GM21526 (cell line): ENCODE measurements around the gene GLTP.

Experiments
- ATAC-seq: cut with Tn5 transposase; IDR thresholded peaks from one replicate; pipeline ENCODE4 v1.9.1; 2021; ENCODE audit warnings: moderate library complexity; ENCODE audit not compliant: unreplicated experiment, low FRiP score

GLTP gene

DNA sequence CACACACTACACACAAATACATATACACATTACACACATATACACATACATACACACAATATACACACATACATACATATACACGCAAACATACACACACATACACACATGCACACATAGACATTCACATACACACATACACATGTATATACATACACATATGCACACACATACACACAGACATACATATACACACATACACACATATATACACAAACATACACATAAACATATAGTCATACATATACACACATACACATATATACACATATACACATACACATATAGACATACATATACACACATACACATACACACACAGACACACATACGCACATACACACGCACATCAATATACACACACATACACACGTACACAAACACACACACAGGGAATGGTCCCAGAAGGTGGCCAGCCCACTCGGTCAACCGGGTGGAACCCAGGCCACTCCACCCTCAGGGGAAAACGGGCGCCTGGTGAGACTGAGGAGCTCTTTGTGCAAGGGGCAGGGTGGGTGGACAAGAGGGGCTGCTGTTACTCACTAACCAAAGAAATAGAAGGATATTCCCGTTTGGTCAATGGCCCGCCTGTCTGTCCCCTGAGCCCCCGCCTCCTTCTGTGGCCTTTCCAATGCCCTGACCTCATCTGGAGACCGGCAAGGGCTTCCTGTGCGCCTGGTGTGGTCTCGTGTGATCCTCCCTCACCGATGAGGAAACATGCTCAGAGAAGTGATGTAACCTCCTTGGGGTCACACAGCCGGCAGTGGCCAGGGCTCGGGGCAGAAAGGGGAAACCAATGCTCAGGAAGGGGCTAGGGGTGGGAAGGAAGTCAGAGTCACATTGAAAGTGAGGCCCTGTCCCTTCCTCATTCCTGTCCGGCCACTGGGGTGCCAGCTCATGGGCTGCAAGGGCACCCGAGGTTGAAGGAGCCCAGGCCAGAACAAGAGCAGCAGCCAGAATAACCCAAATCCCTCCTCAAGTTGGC, 52.5 kb downstream of the GLTP start:
- no peak for ATAC-seq

DNA sequence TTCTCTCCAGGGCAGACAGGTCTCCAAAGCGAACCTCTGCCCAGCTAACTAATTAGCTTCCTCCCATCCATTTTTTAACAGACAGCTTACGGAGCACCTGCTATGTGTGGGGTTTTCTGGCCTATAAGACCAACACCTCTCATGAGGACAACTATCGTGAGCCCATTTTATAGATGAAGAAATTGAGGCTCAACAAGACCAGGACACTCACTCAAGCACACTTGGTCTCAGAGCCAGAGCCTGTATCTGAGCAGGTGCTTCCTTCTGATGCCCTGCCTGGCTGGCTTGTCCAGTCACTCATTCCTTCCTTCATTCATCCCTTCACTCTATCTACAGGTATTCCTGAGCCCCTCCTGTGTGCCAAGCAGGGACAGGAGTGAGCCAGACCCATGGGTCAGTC, 53.3 kb downstream of the GLTP start:
- ATAC-seq: no peak

DNA sequence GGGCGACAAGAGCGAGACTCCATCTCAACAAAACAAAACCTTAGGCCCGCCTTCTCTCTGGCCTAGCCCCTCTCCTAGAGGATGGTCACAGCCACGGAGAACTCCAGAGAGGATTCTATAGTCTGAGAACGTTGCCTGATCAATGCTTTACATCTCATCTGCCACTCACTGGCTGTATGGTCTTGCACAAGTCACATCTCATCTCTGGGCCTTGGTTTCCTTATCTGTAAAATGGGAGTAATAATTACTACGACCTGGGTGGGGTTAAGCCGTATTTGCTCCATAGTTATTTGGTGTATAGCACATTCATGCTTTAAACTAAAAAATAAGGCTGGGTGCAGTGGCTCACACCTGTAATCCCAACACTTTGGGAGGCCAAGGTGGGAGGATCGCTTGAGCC, 55.6 kb downstream of the GLTP start:
- ATAC-seq: no peak

DNA sequence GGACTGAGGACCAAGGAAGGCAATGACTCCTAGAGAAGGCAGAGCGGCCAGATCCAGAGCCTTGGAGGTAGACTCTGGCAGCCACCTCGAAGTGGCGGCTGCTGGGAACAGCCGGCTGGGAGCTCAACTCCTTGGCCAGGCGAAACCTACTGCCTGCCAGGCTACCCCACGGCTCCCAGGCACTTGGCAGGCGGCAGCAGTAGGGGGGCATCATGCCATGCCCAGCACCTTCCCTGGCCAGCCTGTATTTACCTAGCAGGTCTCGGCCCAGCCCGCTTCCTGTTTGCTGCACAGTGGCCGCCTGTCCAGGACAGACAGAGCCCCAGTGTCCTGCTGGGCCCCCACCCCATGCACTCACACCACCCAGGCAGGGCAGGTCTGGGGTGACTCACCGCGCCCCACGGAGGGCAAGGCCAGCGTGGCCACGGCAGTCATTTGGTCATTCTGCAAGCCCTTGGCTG, 57.4 kb downstream of the GLTP start:
- no peak for ATAC-seq

DNA sequence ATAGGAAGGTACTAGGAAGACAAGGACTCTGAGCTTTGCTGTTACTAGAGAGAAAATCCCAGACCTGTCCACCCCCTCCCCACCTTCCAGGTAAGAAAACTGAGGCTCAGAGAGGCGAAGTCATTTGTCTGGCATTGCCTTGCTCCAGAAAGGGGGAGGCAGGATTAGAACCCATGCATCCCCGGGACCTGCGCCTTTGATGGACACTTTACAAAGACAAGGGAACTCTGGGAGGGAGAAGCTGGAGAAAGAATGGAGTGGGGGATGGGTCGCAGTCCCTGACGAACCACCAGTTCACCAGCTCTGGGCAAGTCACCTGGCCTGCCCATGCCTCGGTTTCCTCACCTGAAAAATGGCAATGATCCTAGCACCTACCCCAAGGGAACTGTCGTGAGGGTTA, 57.9 kb downstream of the GLTP start:
- no peak for ATAC-seq

DNA sequence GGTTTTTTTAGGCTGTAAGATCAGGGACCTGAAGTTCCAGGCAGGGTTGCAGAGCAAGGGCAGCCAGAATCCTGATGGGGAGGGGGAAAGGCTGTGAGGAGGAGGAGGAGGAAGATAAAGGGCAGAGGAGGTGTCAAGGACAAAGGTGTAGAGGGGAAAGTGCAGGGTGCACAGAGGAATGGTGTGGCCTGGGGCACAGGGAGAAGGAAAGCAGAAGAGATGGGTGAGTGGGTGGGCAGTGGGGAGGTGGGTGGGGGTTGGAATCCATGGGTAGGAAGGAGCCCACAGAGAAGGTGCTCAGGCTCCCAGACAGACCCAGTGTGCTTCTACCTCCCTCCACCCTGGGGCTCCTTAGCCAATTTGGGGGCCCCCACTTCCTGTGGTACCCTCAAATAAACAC, 58.4 kb downstream of the GLTP start:
- ATAC-seq: no peak

DNA sequence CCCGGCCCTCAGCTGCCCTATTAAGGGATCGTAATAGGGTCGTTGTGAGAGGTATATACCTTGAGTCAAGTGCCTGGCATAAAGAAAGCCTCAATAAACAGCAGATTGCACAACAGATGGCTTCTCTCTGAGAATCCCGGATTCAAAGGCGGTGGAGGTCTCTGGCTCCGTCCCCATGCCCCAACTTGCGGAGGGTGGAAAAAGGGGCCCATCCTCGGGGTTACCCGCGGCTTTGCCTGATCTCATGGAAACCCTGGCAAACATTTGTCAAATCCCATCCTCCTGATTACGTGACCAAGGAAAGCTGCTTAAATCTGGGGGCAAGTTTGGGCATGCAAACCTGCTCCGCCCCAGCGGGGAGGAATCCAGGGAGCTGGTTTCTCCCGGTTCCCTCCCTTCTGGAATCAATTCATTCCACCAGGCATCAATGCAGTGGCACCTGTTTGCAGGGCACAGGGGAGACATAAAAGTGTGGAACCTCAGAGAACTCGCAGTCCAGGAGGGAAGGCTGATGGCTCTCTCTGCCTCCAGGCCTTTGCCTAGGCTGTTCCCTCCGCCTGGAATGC, 59.4 kb downstream of the GLTP start:
- no peak for ATAC-seq

DNA sequence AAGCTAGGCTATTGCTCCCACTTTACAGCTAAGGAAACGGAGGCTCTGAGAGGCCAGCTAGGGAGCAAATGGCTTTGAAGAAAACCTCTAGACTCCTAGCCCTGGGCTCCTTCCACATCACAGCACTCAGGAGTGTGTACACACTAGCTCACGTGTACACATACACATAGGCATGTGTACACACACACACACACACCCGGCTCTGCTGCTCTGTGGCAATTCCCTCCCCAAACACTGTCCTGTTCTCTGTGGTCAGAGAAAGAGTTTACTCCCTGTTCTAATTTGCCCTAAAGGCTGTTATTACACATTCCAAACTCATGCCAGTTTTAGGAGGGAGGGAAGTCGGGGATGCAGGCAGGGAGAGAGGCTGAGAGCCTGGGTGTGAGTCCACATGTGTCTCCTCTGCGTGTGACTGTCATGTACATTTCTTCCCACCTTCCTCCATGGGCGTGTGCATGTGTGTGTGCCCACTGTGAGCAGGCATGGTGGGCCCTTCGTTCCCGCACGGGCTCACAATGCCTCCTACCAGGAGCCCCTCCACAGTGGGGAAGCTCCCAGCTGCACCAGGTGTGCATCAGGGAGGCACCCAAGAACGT, 61.3 kb downstream of the GLTP start:
- ATAC-seq: no peak

DNA sequence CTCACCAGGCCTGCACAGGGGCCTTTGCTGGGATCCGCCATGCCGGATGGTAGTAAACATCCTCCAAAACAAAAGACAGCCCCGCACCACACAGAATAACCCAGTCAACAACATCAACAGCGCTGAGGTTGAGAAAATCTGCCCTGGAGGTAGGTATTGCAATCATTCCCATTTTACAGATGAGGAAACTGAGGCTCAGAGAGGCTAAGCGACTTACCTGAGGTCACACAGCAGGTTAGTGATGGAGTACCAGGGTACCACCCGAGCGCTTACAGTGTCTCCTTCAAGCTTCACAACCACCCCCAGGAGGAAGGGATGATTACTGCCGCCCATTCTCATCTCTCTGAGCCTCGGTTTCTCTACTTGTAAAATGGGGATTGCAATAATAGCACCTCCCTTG, 62.1 kb downstream of the GLTP start:
- ATAC-seq: no peak

DNA sequence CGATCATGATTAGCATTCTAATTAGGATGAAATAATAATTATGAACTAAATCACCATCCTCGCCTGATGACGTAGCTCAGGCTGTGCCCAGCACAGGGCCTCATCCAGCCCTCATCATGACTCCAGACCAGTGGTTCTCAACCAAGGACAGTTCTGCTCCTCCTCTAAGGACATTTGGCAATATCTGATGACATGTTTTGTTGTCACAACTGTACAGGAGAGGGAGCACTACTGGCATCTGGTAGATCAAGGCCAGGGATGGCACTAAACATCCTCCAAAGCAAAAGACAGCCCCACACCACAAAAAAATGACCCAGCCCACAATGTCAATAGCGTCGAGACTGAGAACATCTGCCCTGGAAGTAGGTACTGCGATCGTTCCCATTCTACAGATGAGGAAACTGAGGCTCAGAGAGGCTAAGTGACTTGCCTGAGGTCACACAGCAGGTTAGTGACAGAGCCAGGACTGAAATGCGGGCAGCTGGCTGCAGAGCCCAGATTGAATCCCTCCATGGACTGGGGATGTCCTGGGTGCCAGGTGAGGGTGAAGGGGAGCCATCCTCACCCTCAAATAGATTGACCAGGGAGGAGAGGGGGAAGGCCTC, 62.6 kb downstream of the GLTP start:
- ATAC-seq: no peak

DNA sequence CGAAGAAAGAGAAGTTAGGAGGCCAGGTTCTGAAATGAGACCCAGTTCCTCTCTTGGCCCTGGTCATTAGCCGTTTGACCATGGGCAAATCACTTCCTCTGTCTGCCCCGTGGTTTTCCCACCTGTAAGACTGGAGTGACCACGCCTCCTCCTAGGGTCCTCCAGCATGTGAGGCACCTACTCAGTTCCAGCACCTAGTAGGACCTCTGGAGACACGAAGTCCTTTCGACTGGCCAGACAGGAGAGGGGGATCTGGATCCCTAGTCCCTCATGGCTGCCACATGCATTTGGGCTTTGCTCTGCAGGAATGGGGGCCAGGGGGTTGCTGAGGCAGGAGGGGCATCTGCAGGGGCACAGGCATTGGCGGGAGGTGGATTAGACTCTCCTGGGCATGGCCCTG, 63.5 kb downstream of the GLTP start:
- ATAC-seq: no peak

DNA sequence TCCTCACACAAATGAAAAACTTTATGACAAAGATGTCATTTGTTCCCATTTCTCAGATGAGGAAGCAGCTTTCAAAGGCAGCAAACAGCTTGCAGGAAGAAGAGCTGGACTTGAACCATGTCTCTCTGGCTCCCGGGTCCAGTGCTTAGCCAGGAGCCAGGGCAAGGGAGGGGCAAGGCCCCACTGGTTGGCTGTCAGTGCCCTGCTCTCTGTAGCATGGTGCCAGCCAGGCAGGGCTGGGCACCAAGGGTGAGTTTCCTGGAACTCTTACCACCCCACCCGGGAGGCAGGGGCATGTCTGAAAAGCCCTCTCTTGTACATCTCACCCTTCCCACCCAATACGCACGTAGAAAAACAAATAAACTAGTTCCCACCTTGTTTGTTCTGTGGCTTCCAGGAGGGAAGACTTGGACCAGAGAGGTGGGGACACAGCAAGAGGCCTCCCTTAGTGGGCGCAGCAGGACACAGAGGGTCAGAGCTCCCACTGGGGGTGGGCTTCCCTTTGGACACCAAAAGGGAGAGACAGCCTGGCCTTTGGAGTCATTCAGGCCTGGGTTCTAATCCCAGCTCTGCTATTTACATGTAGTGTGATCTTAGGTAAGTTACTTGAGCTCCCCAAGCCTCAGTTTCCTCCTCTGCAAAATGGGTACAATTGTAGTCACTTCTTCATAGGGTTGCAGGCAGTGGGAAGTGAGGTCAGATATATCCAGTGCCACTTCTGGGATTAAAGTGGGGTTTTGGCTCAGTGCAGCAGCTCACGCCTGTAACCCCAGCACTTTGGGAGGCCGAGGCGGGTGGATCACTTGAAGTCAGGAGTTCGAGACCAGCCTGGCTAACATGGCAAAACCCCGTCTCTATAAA, 64.4 kb downstream of the GLTP start:
- ATAC-seq: no peak

DNA sequence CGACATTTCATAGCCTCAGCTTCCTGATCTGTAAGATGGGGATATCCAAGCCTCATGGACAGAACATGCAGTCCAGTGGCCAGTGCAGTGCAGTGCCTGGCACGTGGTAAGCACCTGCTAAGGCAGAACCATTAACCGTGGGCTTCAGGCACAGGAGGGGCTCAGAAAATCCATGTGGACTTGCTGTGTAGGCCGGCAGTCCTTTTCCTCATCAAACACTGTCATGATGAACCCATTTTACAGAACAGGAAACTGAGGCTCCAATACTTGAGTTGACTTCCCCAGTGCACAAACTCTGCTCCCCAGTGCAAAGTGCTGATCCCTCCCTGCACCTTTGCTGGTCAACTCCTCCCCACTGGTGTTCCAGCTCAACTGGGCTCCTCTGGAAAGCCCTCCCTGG, 65.1 kb downstream of the GLTP start:
- ATAC-seq: no peak

DNA sequence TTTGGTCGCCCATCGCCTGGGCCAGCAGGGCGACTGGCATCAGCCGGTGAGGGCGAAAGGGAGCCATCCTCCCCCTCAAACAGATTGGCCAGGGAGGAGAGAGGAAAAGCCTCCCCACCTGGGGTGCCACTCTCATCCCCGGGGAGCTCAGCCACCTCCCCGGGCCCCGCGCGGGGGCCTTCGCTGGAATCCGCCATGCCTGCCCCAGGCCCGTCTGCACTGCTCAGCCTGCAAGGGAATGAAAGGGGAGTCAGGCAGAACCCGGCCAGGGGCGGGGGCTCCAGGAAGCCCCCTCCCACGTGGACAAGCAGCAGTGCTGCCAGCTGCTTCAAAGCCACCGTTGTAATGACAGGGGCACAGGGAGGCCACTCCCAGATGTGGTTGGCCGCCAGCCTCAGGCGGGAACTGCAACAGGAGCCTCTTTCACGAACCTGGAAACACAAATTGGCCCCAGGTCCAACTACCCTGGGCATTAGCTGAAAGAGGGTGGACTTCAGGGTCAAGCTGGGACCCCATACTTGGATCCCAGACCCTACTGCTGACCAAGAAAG, 65.7 kb downstream of the GLTP start:
- ATAC-seq: no peak

DNA sequence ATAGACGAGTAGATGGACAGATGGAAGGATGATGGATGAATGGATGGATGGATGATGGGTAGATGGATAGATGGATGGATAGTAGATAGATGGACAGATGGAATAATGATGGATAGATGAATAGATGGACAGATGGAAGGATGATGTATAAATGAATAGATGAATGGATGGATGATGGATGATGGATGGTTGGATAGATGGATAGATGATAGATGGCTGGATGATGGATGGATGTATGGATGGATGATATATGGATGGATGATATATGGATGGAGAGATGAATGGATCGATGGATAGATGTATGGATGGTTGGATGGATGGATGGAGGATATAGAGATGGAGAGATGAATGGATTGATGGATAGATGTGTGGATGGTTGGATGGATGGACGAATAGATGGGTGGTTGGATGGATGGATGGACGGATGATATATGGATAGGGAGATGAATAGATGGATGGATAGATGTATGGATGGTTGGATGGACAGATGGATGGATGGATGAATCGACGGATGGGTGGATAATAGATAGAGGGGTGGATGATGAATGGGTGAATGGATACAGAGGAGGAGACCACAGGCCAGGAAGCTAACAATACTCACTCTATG, 66.4 kb downstream of the GLTP start:
- ATAC-seq: no peak

DNA sequence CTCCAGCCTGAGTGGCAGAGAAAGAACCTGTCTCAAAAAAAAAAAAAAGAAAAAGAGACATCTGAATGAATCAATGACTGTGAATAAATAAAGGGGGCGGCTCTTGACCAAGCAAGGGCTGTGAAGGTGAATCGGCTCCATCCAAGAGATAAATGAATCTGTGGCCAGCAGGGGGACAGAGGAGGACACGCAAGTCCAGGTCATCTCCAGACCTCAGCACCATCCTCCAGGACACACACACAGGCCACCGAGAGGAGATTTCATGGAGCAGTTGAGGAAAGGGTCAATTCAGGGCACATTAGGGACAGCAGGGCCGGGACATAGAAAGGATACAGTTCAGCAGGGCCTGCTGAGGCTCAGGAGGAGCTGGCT, 68.7 kb downstream of the GLTP start:
- no peak for ATAC-seq

DNA sequence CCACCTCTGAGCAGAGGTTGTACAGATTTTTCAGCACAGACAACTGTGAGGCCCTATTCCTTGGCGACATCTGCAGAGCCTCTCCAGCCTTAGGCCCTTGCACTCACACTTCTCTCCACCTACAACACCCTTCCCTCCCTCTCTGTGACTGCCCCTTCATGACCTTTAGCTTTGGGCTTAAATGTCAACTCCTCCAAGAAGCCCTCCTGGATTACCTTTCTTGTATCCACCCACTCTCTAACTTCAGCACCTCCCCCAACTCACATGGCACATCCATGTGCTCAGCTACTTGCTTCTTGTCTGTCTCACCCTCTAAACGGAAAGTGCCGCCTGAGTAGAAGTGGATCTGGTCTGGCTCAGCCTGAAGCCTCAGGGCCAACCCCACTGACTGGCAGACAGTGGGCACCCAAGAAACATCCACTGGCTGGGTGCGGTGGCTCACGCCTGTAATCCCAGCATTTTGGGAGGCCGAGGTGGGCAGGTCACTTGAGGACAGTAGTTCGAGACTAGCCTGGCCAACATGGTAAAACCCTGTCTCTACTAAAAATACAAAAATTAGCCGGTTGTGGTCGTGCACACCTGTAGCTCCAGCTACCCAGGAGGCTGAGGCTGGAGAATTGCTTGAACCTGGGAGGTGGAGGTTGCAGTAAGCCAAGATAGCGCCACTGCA, 69.3 kb downstream of the GLTP start:
- ATAC-seq: no peak

DNA sequence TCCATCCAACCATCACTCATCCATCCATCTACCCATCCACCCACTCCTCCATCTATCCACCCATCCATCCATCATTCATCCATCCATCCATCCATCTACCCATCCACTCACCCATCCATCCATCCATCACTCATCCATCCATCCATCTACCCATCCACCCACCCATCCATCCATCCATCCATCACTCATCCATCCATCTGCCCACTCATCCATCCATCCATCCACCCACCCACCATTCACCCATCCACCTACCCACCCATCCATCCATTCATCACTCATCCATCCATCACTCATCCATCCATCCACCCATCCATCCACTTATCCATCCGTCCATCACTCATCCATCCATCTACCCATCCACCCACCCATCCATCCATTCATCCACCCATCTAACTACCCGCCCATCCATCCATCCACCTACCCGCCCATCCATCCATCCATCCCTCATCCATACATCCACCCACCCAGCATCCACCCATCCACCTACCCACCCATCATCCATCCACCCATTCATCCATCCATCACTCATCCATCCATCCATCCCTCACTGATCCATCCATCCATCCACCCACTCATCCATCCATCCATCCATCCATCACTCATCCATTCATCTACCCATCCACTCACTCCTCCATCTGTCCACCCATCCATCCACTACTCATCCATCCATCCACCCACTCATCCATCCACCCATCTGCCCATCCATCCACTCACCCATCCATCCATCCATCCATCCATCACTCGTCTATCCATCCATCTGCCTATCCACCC, 71.3 kb downstream of the GLTP start:
- no peak for ATAC-seq
